ENCODE results near the gene TMEM209.
A peak's percentile ranks its signal among the peaks of the same experiment; 100 is the strongest.
"Not testable (repeated sequence)": the region's sequence is repeated elsewhere in the genome, so short reads cannot be mapped to it uniquely, and the experiment has no call there.

The TMEM209 gene

DNA sequence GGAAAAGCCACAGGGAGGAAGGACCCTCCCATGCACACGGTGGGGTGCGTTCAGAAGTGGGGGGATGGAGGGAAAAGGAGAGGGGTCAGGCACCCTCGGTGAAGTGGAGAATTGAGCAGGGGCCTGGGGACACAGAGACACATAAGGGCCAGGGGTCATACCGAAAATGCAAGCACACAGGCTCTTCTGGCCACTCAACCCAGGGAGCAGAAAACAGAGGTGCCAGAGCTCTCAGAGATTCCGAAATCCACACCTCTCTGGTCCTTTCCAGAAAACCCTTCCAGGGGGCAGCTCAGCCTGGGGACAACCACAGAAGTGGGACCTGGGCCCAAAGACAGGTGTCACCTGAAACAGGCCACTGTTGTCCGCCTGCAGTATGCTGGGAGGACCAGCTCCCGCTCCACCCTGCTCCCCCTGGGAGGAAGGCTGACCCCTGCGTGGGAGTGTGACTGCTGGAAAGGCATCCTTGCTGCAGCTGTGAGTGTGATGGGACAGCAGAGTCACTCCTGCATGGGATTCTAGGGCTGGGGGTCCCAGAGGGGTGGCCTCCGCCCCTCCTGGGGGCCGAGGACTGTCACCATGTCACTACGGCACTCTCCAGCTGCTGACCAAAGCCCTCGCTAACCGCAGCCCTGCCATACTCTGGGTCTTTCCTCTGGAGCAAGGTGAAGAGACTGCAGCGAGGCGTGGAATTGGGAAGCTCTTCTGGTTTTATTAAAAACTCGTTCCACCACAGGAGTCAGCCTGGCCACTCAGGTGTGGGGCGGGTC is 63.1 kb downstream of the TMEM209 start:
- no peak for DNase-seq

- peak; percentile 9 for DNase-seq
These were observed 63.9 kb downstream of the TMEM209 start for GRCh38 chr7:130141161-130141883.

DNA sequence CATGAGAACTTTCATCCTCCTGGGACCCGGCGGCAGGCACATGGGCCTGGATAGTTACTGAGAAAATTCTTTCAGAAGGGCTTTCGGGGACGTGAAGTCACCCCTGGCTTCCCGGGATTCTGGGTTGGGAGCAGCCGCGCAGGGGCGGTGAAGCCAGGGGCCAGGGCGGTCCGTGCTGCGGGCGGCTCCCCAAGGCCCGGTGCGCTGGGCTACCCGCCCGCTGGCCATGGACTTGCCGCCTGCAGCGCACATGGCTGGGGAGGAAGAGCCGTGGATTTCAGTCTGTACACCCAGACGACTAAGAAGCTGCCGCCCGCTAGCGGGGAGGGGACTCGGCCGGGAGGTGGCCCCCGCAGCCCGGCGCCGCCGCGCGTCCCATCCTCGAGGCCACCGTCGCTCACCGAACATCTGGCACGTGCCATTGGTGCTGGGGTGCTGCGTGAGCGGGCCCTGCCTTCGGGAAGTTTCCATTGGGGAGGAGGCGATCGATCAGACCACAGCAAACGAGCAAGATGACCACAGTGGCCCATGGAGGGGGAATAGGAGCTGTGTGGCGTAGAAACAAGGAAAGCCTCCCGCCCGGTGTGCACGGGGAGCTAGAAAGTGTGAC is 64.5 kb downstream of the TMEM209 start:
- no peak for DNase-seq

GRCh38 chr7:130139193-130139960 is 65.8 kb downstream of the TMEM209 start:
- no peak for DNase-seq

DNA sequence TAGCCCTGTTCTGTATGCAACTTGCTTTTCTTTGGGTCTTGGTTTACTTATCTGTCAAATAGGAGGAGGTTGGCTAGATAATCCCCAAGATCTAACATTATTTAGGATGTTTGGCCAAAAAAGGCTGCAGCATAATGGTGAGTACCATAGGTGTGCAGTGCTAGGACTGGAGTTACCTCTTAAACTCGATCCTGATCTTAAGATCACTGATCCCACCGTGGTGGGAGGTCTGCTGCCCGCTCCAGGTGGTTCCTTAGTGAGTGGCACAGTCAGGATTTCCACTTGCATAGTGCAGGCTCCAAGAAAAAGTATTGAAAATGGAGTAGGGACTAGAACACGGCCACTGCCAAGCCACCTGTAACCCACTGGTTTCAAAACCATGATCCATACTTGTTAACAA is 68.0 kb downstream of the TMEM209 start:
- DNase-seq, result no peak

DNA sequence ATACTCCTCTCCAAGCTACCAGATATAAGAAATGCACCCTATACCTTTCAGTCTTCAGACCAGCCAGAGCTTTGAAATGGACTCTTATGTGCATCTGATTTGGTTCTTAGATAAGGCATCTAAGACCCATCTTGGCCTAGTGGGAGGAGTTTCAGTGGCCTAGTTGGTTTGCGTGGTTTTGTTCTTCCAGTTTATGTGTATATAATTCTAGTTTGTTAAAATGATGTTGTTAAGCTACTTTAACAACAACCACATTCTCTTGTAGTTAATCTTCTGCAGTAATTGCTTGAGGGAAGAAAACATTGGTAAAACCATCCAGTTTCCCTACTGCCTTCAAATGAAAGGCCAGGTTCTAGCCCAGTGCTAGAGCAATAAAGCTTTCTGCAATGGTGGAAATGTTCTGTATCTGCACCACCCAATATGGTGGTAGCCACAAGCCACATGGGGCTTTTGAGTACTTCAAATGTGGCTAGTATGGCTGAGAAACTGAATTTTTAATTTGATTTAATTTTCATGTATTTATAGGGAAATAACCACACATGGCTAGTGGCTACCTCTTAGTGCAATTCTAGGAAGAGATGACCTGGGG is 68.5 kb downstream of the TMEM209 start:
- no peak for DNase-seq

- no peak for DNase-seq
These were observed 69.7 kb downstream of the TMEM209 start for GRCh38 chr7:130135208-130136205.

GRCh38 chr7:130134726-130135125 is 70.5 kb downstream of the TMEM209 start:
- no peak for DNase-seq

- DNase-seq, result no peak
These were observed 71.0 kb downstream of the TMEM209 start for GRCh38 chr7:130134106-130134636.

DNA sequence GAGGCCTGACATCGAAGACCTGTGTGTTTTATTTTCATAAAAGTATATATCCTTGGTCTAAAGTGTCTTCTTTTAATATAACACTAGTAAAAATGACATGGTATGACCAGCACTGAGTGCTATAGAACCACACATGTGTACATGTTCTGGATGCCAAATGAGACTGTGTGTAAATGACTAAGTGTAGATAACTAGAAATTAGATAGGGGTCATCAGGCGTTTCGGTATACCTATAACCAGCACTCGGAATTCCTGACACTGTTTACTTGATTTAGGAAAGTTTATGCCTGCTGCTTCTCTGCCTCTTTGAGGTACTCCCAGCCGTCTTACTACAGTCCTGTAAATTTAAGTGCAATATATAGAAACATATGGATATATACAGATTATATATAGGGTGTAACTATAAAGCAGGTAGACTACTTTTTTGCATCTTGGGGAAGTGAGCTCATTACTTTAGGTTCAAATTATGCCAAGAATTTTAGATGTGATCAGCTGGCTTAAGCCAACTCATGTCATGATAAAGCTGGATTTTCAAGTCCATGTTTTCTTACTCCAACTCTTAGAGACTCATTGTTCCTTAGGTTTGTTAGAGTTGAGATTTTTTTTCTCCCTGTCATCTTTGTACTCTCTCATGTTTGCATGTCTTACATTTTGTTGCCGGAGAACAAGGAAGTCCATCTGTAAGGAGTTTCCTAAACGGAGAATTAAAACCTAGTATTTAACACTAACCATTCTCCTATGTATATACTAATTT is 72.0 kb downstream of the TMEM209 start:
- no peak for DNase-seq

- no peak for DNase-seq
These were observed 73.0 kb downstream of the TMEM209 start for GRCh38 chr7:130131964-130132875.

DNA sequence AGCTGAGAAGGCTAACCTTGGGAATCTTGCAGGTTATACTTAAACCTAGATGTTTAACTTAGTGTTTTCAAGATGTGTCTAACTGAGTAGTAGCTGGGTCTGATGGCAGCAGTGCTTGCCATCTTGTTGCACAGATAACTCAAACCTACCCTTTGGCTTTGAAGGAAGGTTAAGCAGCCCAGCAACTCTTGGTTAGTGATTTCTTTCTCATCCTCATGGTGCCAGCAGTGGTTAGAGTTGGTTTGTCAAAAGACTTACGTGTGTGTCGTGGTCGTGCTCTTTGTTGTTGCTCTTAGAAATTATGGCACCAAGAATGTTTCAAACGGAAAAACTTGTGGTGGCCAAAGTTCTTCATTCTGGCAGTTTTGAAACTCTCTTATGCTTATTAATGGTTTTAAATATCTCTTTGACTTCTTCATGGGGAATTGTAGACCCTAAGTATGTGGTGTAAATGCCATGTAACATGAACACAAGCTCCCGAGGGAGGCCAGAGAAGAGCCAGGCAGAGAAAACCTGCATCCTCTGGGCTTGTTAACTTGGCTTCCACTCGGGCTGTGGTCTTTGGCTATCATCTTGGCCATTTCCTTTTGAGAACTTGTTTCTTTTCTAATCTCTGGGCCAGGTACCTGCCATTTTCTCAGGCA is 73.9 kb downstream of the TMEM209 start:
- no peak for DNase-seq

DNA sequence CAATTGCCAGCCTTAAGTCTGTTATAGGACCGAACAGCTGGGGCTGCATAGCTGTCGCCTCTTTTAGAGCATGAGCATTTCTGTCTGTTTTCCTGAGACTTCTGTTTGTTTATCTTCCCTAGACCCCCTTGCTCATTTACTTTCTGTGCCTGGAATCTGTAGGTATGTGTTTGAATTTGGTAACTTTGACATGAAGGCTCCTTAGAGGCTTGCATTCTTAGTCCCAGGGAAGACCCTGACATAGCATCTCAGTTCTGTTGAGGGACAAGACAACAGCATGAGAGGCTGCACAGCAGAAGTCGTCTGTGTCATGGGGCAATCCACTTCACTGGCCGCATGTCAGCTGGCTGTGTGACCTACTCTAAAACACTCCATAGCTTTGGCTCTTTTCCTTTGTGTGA is 76.2 kb downstream of the TMEM209 start:
- DNase-seq, result no peak

DNA sequence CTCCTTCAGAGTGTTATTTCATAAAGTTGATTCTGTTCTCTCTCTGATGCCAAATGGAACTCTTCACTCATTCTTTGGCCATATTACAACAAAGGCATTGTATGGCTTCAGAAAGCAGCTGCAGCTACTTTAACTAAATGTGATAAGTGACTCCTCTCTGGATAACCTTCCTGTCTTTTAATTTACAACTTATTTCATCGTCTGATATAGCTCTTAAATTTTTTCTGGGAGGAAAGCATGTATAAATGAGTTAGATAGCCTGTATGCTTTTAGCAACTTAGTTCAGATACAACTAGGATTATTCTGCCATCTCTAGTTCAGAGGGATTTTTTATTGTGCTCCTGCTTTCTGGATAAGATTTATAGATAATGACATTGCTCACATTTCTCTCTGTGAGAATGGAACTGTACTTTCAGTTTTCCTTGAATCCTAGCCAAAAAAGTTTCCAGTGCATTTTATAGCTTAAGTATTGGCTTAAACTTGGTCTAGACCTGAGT is 77.3 kb downstream of the TMEM209 start:
- no peak for DNase-seq

DNA sequence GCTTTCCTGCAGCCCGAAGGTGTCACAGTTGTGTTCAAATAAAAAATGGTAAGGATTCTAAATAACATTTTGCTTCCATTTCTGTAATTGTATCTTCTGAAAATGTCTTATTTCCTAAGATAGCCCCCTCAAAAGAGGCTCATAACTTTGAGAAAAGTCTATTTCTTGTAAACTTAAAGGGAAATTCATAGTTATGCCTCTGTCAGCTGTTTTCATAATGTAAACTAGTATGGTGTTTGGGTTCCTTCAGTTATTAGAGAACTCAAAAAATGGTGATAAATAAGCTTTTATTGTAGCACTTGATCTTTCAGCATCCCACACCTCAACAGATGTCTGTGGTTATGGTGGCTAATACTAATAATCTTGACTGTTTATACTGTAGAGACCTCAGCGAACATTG is 77.8 kb downstream of the TMEM209 start:
- no peak for DNase-seq

DNA sequence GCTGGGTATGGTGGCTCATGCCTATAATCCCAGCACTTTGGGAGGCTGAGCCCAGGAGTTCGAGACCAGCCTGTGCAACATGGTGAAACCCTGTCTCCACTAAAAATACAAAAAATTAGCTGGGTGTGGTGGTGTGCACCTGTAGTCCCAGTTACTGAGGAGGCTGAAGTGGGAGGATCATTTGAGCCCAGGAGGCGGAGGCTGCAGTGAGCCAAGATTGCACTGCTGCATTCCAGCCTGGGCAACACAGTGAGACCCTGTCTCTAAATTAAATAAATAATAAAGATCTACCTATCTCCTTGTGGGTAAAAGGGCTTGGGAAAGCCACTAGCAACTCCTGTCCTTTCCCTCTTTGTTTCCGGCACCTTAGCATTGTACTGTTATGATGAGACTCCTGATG is 78.4 kb downstream of the TMEM209 start:
- not testable (repeated sequence) for DNase-seq

GRCh38 chr7:130124711-130125110 is 80.5 kb downstream of the TMEM209 start:
- no peak for DNase-seq

DNA sequence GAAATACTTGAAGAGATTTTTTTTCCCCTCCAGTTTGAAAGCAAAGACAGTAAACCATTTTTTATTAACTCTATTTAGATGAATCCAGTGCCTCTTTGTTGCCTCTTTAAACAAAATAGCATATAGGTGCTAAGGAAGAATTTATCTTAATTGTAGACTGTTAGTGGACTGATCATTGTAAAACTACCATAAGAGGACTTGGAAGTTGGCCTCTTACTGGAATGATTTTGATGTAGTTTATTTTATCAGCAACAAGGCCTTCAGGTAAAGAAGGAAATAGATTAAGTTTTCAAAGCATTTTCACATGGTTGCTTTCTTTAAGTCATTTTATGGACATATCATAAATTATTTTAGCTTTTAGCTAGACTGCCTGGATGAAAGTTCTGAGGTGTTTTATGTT is 81.7 kb downstream of the TMEM209 start:
- DNase-seq, result no peak

DNA sequence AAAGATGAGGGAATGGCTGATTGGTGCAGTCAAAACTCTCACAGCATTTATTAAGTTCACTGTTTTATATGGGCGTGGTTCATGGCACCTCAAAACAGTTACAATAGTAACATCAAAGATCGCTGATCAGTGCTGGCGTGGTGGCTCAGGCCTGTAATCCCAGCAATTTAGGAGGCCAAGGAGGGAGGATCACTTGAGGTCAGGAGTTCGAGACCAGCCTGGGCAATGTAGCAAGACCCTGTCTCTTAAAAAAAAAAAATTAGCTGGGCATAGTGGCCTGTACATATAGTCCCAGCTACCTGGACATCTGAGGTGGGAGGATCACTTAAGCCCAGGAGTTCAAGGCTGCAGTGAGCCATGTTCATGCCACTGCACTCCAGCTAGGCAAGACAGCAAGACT is 86.4 kb downstream of the TMEM209 start:
- no peak for DNase-seq
